T follicular helper cell (primary cell): Measurements from ENCODE around the gene DPH2.

Experiments used
- DNase-seq: peaks from one replicate; pipeline ENCODE4 v3.0.0-alpha.2; 2020; ENCODE audit warnings: low read depth

The DPH2 gene

GRCh38 chr1:43944860-43945259 is 24.9 kb upstream of the DPH2 start:
- DNase-seq = no peak

- DNase-seq = no peak
Measured at GRCh38 chr1:43945674-43946235, 24.1 kb upstream of the DPH2 start.

- DNase-seq = peak; percentile 92
Measured at GRCh38 chr1:43946236-43947060, 23.4 kb upstream of the DPH2 start, which contains the start of gene IPO13. Gene IPO13, plus strand, starts transcription at chr1:43946950. Its CDS starts 651 bp downstream, at chr1:43947601.

- DNase-seq = no peak
Measured at GRCh38 chr1:43947061-43947873, 22.5 kb upstream of the DPH2 start.

- DNase-seq = no peak
Measured at GRCh38 chr1:43947874-43948437, 21.9 kb upstream of the DPH2 start.

DNA sequence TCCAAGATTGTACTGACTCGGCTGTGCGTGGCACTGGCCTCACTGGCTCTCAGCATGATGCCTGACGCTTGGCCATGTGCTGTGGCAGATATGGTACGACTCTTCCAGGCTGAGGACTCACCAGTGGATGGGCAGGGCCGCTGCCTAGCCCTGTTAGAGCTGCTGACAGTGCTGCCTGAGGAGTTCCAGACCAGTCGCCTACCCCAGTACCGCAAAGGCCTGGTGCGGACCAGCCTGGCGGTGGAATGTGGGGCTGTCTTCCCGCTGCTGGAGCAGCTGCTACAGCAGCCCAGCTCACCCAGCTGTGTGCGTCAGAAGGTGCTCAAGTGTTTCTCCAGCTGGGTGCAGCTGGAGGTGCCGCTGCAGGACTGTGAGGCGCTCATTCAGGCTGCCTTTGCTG is 20.1 kb upstream of the DPH2 start:
- no peak for DNase-seq

- DNase-seq = no peak
Measured at GRCh38 chr1:43951021-43951985, 18.5 kb upstream of the DPH2 start.

GRCh38 chr1:43952731-43953346 is 17.0 kb upstream of the DPH2 start:
- no peak for DNase-seq

- DNase-seq = no peak
Measured at GRCh38 chr1:43953361-43953760, 16.4 kb upstream of the DPH2 start.

- DNase-seq = no peak
Measured at GRCh38 chr1:43954036-43954435, 15.8 kb upstream of the DPH2 start.

DNA sequence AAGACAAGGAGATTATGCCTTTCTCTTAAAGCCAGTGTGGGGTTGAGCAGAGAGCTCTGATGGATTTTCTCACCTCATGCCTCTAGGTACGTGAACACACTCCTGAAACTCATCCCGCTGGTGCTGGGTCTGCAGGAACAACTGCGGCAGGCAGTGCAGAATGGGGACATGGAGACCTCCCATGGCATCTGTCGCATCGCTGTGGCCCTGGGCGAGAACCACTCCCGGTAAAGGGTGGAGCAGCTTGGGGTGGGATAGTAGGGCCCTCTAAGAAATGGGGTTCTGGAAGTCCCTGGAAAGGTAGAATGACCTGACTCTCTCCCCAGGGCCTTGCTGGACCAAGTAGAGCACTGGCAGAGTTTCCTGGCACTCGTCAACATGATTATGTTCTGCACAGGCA is 13.6 kb upstream of the DPH2 start:
- no peak for DNase-seq

GRCh38 chr1:43957407-43958040 is 12.3 kb upstream of the DPH2 start:
- no peak for DNase-seq

DNA sequence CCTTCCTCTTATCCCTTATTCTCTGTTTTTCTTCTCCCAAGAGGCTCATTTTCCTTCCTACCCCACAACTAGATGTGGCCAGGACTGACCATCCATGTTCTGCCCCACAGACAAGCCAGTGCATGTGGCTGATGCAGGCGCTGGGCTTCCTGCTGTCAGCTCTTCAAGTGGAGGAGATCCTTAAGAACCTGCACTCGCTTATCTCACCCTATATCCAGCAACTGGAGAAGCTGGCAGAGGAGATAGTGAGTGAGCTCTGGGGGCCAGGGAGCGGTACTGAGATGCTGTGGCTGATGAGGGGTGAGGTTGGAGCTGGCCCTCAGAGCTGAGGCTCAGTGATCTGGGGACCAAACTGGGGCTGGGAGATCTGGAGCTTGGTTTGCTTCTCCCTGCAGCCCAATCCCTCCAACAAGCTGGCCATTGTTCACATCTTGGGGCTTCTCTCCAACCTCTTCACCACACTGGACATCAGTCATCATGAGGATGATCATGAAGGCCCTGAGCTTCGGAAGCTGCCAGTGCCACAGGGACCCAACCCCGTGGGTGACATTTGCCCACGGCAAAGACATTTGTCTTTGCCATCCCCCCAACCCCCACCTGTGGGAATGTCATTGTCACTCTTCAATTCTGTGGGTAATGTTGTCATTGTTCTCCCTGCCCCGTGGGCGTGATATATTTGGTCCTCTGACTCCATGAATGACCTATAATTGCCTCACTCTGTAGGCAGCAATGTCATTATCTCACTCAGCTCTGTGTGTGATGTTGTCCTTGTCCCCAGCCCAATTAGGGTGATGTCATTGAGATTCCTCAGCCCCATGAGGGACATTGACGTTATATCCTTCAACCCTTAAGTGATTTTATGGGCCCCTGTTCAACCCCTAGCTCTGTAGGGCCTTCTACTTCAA is 11.2 kb upstream of the DPH2 start:
- DNase-seq = no peak

DNA sequence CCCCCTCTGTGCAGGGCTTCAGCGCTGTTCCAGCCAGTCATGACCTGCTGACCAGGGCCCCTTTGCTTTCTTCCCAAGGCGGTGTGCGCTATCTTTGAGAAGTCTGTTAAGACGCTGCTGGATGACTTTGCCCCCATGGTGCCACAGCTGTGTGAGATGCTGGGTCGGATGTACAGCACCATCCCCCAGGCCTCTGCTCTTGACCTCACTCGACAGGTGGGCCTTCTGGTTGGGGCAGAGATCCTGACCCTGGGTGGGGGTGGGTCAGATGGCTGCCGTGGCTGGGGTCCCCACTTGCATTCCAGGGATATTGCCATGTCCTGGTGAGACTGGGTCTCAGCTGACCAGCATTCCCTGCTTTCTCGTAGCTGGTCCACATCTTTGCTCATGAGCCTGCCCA is 9.0 kb upstream of the DPH2 start:
- no peak for DNase-seq

GRCh38 chr1:43961692-43962091 is 8.1 kb upstream of the DPH2 start:
- DNase-seq = no peak

DNA sequence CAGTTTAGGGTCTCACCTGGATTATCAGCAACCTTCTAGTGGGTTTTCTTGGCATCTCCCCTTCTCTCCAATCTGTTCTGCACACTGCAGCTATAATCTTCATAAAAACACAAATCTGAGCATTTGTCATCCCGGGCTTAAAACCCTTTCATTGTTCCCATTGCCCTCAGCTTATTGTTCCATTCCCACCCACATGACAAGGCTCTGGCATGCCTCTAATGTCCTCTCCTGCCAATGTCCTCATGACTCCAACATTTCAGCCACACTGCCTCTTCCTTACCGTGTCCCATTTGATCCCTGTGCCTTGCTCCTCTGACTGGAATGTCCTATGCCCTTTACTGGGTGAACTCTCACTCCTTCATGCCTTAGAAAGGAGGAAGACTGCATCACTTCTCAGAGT is 7.5 kb upstream of the DPH2 start:
- no peak for DNase-seq

DNA sequence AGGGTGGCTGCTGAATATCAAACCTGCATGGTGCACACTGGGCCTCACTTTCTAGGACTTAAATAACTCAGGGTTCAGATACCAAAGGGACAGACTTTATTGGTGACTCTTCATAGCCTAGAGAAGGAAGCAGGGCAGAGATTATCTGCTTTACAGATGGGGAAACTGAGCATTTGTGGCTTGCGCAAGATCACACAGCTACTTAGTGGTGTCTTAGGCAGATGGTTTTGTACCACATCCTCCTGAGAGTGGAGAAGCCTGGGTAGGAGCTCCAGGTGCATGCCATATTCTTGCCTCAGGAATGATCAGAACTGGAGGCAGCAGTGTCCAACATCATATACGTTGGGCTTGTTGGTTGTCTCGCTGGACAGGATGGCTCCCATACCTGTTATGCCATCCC is 6.8 kb upstream of the DPH2 start:
- no peak for DNase-seq

DNA sequence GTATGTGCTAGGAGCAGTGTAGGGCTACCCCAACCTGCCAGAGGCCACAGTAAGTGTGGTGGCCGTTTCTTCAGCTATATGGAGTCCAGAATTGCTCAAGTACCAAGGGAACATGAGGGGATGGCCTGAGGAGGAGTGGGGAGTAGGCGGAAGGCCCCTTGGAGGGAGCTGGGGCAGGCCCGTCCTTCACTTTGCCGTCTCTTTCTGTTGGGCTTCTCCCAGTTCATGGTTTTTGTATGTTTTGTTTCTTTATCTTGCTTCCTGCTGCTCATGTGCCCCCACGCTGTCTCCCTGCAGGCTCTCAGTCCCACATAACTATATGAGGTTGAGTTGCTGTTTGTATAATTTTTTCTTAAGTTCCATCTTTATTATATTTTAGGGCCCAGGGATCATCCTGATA is 5.9 kb upstream of the DPH2 start:
- no peak for DNase-seq

DNA sequence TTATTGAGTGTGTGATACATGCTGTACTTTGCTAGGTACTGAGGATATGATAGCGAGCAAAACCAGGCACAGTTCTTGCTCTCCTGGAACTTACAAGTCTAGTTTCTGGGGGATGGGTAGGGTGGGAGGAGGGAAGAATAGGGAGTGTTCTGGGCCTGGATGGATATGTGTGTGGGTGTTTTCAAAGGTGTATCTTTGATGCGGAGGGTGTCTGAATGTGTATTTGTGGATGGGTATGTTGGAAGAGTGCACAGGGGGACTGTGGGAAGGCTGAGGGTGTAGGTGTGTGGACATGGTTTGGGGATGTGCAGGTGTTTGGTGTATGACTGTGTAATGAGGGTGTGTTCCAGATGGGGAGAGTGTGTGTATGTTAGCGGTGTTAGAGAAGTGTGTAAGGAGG is 4.5 kb upstream of the DPH2 start:
- DNase-seq = no peak
